Esophagus squamous epithelium (tissue), 5 donors: ENCODE data around the gene ZNF646. TPM values are rescaled to one million over a fixed set of nuclear protein-coding genes. Genes with fewer than 3 reads are reported as not detected.
A peak's percentile ranks its signal among the peaks of the same experiment; 100 is the strongest.

Experiments
- DNase-seq: peaks from one replicate; lab custom pipeline; 2025; lab: John Stamatoyannopoulos, UW
- H3K27ac ChIP-seq, 4 donors: fragments of 200-600 bp; sonication (generic); one replicate each; pipeline ENCODE4 v1.5.1; 2016 to 2019; ENCODE audit warnings: mild to moderate bottlenecking in 1 of 4
- H3K27me3 ChIP-seq, 4 donors: fragments of 200-600 bp; sonication (generic); 1 replicate in 3 of 4; 2 replicates in 1 of 4; pipeline versions ENCODE4 v1.5.1 to v1.6.0; 2017 to 2021; ENCODE audit warnings: antibody characterized with exemption in 1 of 4
- H3K36me3 ChIP-seq, 3 donors: fragments of 200-600 bp; sonication (generic); one replicate each; pipeline ENCODE4 v1.5.1; 2016 to 2019
- H3K4me1 ChIP-seq, 3 donors: fragments of 200-600 bp; sonication (generic); one replicate each; pipeline ENCODE4 v1.5.1; 2017 to 2019
- H3K4me3 ChIP-seq, 4 donors: fragments of 200-600 bp; sonication (generic); 1 replicate in 3 of 4; 2 replicates in 1 of 4; pipeline ENCODE4 v1.5.1; 2016 to 2019; ENCODE audit warnings: mild to moderate bottlenecking in 2 of 4, moderate library complexity in 1 of 4
- H3K9me3 ChIP-seq, 3 donors: fragments of 200-600 bp; sonication (generic); one replicate each; pipeline ENCODE4 v1.5.1; 2016 to 2019
- POLR2A ChIP-seq, 4 donors: fragments of 450-650 bp; IDR thresholded peaks; one replicate each; pipeline ENCODE4 v1.6.1; 2017; ENCODE audit warnings: antibody characterized with exemption in 4 of 4, mild to moderate bottlenecking in 4 of 4, moderate library complexity in 3 of 4
- WGBS, 2 donors: methylation state at CpG; one replicate each; pipeline ENCODE4 v1.1.5; 2018; 5-methylcytosine and 5-hydroxymethylcytosine counted together
- intact Hi-C: fragments of 100-400 bp; cut with DNase I; formaldehyde crosslinking; loops from one replicate; pipeline ENCODE4 v1.15.0; 2022
- total RNA-seq, 4 donors: library from RNA; depleted of rRNA; stranded (reverse); fragments of >200 nt; gene quantifications; one replicate each; pipeline ENCODE4 v1.1.0, GENCODE V29; 2016
- TF ChIP-seq, protein P1 (sequence below), 6 experiments: fragments of 450-650 bp in 4 of 6; fragments of 200-600 bp in 2 of 6; sonication (generic) in 2 of 6; IDR thresholded peaks; one replicate each; pipeline ENCODE4 v1.5.1; 2016 to 2019; ENCODE audit warnings: antibody characterized with exemption in 6 of 6, mild to moderate bottlenecking in 4 of 6, moderate library complexity in 4 of 6
- donor health status: DM: yes; HTN: yes; CAD: no.

ZNF646 gene
- total RNA-seq, 4 donors from 2014 or later: 6.5 to 13.4 (median 10.0) TPM

DNA sequence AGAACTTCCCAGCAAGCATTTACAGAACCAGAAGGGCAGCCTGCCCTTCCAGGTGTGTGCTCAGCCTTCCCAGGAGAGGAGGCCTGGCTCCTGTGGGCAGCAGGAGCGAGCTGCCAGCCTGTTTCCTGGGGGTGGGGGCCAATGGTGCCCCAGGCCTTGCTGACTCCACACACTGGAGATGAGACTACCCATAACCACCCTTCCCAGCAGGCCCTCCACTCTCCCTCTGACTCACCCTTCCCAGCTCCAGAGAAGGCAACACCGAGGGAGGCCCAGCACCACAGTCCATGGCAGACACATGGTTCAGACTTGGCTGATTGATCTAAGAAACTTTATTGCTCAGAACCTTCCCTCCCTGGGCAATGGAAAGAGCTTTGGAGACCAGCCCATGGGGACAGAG lies 16.3 kb downstream of the ZNF646 start:
- DNase-seq: no peak
- H3K4me1 ChIP-seq: peaks cover 10 to 26% (median 11%) of the 10 kb centered on the region in 3 donors
- no peak for TF ChIP-seq POLR2A (IDR thresholded peaks at IDR 0.05)
- TF ChIP-seq, protein P1, sequence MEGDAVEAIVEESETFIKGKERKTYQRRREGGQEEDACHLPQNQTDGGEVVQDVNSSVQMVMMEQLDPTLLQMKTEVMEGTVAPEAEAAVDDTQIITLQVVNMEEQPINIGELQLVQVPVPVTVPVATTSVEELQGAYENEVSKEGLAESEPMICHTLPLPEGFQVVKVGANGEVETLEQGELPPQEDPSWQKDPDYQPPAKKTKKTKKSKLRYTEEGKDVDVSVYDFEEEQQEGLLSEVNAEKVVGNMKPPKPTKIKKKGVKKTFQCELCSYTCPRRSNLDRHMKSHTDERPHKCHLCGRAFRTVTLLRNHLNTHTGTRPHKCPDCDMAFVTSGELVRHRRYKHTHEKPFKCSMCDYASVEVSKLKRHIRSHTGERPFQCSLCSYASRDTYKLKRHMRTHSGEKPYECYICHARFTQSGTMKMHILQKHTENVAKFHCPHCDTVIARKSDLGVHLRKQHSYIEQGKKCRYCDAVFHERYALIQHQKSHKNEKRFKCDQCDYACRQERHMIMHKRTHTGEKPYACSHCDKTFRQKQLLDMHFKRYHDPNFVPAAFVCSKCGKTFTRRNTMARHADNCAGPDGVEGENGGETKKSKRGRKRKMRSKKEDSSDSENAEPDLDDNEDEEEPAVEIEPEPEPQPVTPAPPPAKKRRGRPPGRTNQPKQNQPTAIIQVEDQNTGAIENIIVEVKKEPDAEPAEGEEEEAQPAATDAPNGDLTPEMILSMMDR (IDR thresholded peaks at IDR 0.05): no peak
- H3K4me3 ChIP-seq: no peak overlapping the region
- no peaks in the 10 kb centered on the region for H3K27me3 ChIP-seq
- intact Hi-C loops: no loop called here
- 60 to 100% methylated on average over 1 of the region's 2 CpGs for WGBS, 2 donors
- no peak overlapping the region for H3K27ac ChIP-seq
- H3K36me3 ChIP-seq: peaks cover 7 to 58% (median 11%) of the 10 kb centered on the region in 3 donors
- no peaks in the 10 kb centered on the region for H3K9me3 ChIP-seq

DNA sequence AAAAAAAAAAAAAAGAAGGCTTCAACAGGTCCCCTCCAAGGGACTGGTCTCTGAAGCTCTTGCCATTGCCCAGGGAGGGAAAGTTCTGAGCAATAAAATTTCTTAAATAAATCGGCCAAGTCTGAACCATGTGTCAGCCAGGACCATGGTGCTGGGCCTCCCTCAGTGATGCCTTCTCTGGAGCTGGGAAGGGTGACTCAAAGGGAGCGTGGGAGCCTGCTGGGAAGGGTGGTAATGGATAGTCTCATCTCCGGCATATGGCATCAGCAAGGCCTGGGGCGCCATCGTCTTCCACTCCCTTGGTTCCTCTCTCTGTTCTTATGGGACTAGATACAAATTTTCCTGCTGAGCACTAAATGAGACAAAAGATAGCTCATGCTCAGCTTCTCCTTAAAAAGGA lies 18.1 kb downstream of the ZNF646 start:
- Histone ChIP-seq H3K36me3 (peaks cover 7 to 40% (median 11%) of the 10 kb centered on the region in 3 donors), H3K4me3 (no peak overlapping the region), H3K9me3 (no peaks in the 10 kb centered on the region), H3K4me1 (peaks cover 10 to 32% (median 11%) of the 10 kb centered on the region in 3 donors), H3K27me3 (no peaks in the 10 kb centered on the region), H3K27ac (no peak overlapping the region)
- TF ChIP-seq, protein P1 (IDR thresholded peaks at IDR 0.05): no peak
- no peak for TF ChIP-seq POLR2A (IDR thresholded peaks at IDR 0.05)
- WGBS, 2 donors: 96 to 98% methylated on average over 5 of the region's 5 CpGs
- no peak for DNase-seq
- intact Hi-C loops: no loop called here

DNA sequence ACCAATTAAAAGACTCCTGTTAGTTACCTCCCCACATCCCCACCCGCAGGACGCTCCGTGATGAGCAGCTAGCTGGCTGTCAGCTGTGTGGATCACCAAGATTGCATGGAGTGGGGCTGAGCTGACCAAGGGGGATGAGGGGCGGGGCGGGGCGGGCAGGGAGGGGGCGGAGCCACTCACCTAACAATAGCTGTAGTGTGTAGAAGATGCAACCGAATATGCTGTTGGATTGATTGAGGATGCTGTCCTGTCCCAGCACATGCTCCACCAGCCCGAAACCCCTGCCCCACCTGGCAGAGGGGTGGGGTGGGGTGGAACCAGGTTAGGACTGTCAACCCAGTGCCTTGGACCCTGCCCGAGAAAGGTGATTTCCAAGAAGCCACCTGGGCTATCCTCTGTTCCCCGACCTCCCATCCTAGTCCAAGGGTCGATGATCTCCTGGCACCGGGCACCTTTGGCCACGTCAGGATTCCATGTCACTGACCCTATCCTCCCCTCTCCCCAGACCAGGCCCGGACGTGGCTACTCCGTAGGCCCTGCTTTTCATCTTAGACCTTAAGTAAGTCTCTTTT lies 19.0 kb downstream of the ZNF646 start:
- WGBS, 2 donors: 46 to 58% methylated on average over 8 to 10 of the region's 17 CpGs
- Histone ChIP-seq H3K27me3 (no peaks in the 10 kb centered on the region), H3K4me1 (peaks cover 10 to 32% (median 11%) of the 10 kb centered on the region in 3 donors), H3K27ac (peak overlapping the region in 3 of 4 donors; percentile 41 to 91 (median 91)), H3K36me3 (peaks cover 7 to 32% (median 11%) of the 10 kb centered on the region in 3 donors), H3K4me3 (peak overlapping the region in 3 of 4 donors; percentile 68 to 88 (median 88)), H3K9me3 (no peaks in the 10 kb centered on the region)
- no peak for DNase-seq
- TF ChIP-seq, protein P1 (IDR thresholded peaks at IDR 0.05): no peak
- TF ChIP-seq POLR2A (IDR thresholded peaks at IDR 0.05): no peak
- intact Hi-C loops: no loop called here

DNA sequence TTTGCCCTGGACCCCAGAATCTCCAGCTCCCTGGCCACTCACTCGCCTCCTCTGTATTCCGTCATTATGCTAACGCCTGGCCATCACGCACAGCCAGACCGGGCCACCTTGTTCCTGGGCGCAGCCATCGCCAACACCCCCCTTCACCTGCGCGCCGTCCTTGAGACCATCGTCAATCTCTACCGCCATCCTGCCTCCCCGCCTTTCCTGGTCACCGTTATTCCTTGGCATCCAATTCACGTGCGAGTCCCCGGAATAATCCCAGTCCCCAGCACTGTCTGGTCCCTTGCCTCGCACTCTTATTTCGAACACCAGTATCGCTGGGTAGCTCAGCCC lies 19.8 kb downstream of the ZNF646 start:
- H3K36me3 ChIP-seq: peaks cover 7 to 24% (median 11%) of the 10 kb centered on the region in 3 donors
- intact Hi-C loops: no loop called here
- 1% methylated on average over 17 to 19 of the region's 20 CpGs for WGBS, 2 donors

More for the DNA sequence above, 19.8 kb downstream of the ZNF646 start:
- Histone ChIP-seq H3K4me1 (peaks cover 10 to 32% (median 11%) of the 10 kb centered on the region in 3 donors), H3K27ac (peak overlapping the region; percentile 76 to 91 (median 91)), H3K27me3 (no peaks in the 10 kb centered on the region), H3K4me3 (peak overlapping the region; percentile 51 to 88 (median 78)), H3K9me3 (no peaks in the 10 kb centered on the region)
- no peak for DNase-seq
- TF ChIP-seq, protein P1 (IDR thresholded peaks at IDR 0.05): no peak
- no peak for TF ChIP-seq POLR2A (IDR thresholded peaks at IDR 0.05)
